H9 (cell line): ENCODE measurements around the gene LGALS7. TPM values are rescaled to one million over a fixed set of nuclear protein-coding genes. Genes with fewer than 3 reads are reported as not detected.

Source experiments
- DNase-seq: peaks from one replicate; pipeline ENCODE4 v3.0.0-alpha.2; 2017
- H2AFZ ChIP-seq: one replicate; pipeline ENCODE4 v1.6.1; 2013; ENCODE audit warnings: mild to moderate bottlenecking, low read length, control low read depth, moderate library complexity
- H2AK5ac ChIP-seq: 2 replicates; pipeline ENCODE4 v1.6.1; 2013; ENCODE audit warnings: low read length, control low read depth, mixed read lengths; ENCODE audit not compliant: insufficient read length
- H2BK120ac ChIP-seq: one replicate; pipeline ENCODE4 v1.6.1; 2013; ENCODE audit warnings: low read depth, mild to moderate bottlenecking, low read length, control low read depth, inconsistent platforms; ENCODE audit not compliant: poor library complexity, severe bottlenecking
- H2BK12ac ChIP-seq: 2 replicates; pipeline ENCODE4 v1.6.1; 2013; ENCODE audit warnings: low read length, control low read depth, mixed read lengths, low read depth; ENCODE audit not compliant: insufficient read length
- H2BK15ac ChIP-seq: 2 replicates; pipeline ENCODE4 v1.6.1; 2013; ENCODE audit warnings: low read depth, low read length, control low read depth
- H2BK20ac ChIP-seq: one replicate; pipeline ENCODE4 v1.6.1; 2013; ENCODE audit warnings: low read depth, mild to moderate bottlenecking, low read length, control low read depth, inconsistent platforms; ENCODE audit not compliant: poor library complexity, severe bottlenecking
- H2BK5ac ChIP-seq: 2 replicates; pipeline ENCODE4 v1.6.1; 2013; ENCODE audit warnings: low read length, control low read depth, mixed read lengths; ENCODE audit not compliant: insufficient read length
- H3K14ac ChIP-seq: 2 replicates; pipeline ENCODE4 v1.6.1; 2013; ENCODE audit warnings: low read length, control low read depth; ENCODE audit not compliant: insufficient read depth
- H3K18ac ChIP-seq: 2 replicates; pipeline ENCODE4 v1.6.1; 2013; ENCODE audit warnings: low read depth, mild to moderate bottlenecking, mixed read lengths, low read length, control low read depth; ENCODE audit not compliant: insufficient read length
- H3K23ac ChIP-seq: 2 replicates; pipeline ENCODE4 v1.6.1; 2013; ENCODE audit warnings: low read length, control low read depth, mixed read lengths, low read depth; ENCODE audit not compliant: insufficient read length
- H3K23me2 ChIP-seq: 2 replicates; pipeline ENCODE4 v1.6.1; 2013; ENCODE audit warnings: low read depth, mild to moderate bottlenecking, mixed read lengths, low read length, control low read depth; ENCODE audit not compliant: insufficient read length, poor library complexity, severe bottlenecking
- H3K27ac ChIP-seq: 2 replicates; pipeline ENCODE4 v1.5.1; 2013; ENCODE audit warnings: low read length, control low read depth, mixed read lengths, low read depth; ENCODE audit not compliant: insufficient read length
- H3K27me3 ChIP-seq: 2 replicates; pipeline ENCODE4 v1.6.1; 2013; ENCODE audit warnings: low read length, control low read depth, inconsistent platforms; ENCODE audit not compliant: insufficient read depth
- H3K4ac ChIP-seq: 2 replicates; pipeline ENCODE4 v1.6.1; 2013; ENCODE audit warnings: low read depth, mild to moderate bottlenecking, control low read depth, inconsistent platforms, low read length, moderate library complexity
- H3K4me1 ChIP-seq: 2 replicates; pipeline ENCODE4 v1.6.1; 2013; ENCODE audit warnings: low read length, control low read depth, inconsistent platforms; ENCODE audit not compliant: insufficient read depth
- H3K4me2 ChIP-seq: 2 replicates; pipeline ENCODE4 v1.6.1; 2013; ENCODE audit warnings: low read length, control low read depth, mixed read lengths; ENCODE audit not compliant: insufficient read length, insufficient read depth
- H3K56ac ChIP-seq: 2 replicates; pipeline ENCODE4 v1.6.1; 2013; ENCODE audit warnings: low read depth, mild to moderate bottlenecking, mixed read lengths, low read length, control low read depth; ENCODE audit not compliant: insufficient read length
- H3K79me1 ChIP-seq: 2 replicates; pipeline ENCODE4 v1.6.1; 2013; ENCODE audit warnings: low read depth, mild to moderate bottlenecking, moderate library complexity, low read length, control low read depth, inconsistent platforms; ENCODE audit not compliant: insufficient read depth, poor library complexity, severe bottlenecking
- H3K79me2 ChIP-seq: 2 replicates; pipeline ENCODE4 v1.6.1; 2013; ENCODE audit warnings: low read length, control low read depth, inconsistent platforms; ENCODE audit not compliant: insufficient read depth
- H3K9ac ChIP-seq: 2 replicates; pipeline ENCODE4 v1.6.1; 2013; ENCODE audit warnings: low read length, control low read depth, mixed read lengths; ENCODE audit not compliant: insufficient read length; ENCODE audit errors: extremely low read depth
- H3K9me3 ChIP-seq: one replicate; pipeline ENCODE4 v1.6.1; 2013; ENCODE audit warnings: low read depth, low read length, inconsistent platforms; ENCODE audit not compliant: control insufficient read depth
- H3T11ph ChIP-seq: one replicate; pipeline ENCODE4 v1.6.1; 2013; ENCODE audit warnings: mild to moderate bottlenecking, low read length, control low read depth, inconsistent platforms
- H4K20me1 ChIP-seq: one replicate; pipeline ENCODE4 v1.6.1; 2013; ENCODE audit not compliant: control insufficient read depth, insufficient read length, insufficient read depth
- H4K5ac ChIP-seq: 2 replicates; pipeline ENCODE4 v1.6.1; 2013; ENCODE audit warnings: low read depth, mild to moderate bottlenecking, mixed read lengths, low read length, control low read depth; ENCODE audit not compliant: insufficient read length
- H4K8ac ChIP-seq: replicated peaks from 2 replicates; pipeline ENCODE4 v1.6.1; 2013; ENCODE audit warnings: low read length, control low read depth, mixed read lengths, low read depth; ENCODE audit not compliant: insufficient read length
- H4K91ac ChIP-seq: 2 replicates; pipeline ENCODE4 v1.6.1; 2013; ENCODE audit warnings: low read depth, mild to moderate bottlenecking, moderate library complexity, mixed read lengths, low read length, control low read depth; ENCODE audit not compliant: insufficient read length
- H3K27ac Mint-ChIP-seq, 3 experiments: 2 replicates in 2 of 3; 3 replicates in 1 of 3; pipeline ENCODE4 v1.8.0; 2020 to 2021; ENCODE audit warnings: mixed read lengths in 3 of 3, mild to moderate bottlenecking in 1 of 3, moderate library complexity in 1 of 3
- H3K27me3 Mint-ChIP-seq: 2 replicates; pipeline ENCODE4 v1.8.0; 2021; ENCODE audit warnings: low read depth, mild to moderate bottlenecking, moderate library complexity, mixed read lengths
- H3K36me3 Mint-ChIP-seq, 3 experiments: 2 replicates in 2 of 3; 3 replicates in 1 of 3; pipeline ENCODE4 v1.8.0; 2020 to 2021; ENCODE audit warnings: low read depth in 3 of 3, mixed read lengths in 3 of 3; ENCODE audit not compliant: insufficient read depth in 1 of 3
- H3K4me1 Mint-ChIP-seq, 2 experiments: 2 replicates each; pipeline ENCODE4 v1.8.0; 2020; ENCODE audit warnings: mixed read lengths in 2 of 2
- H3K4me3 Mint-ChIP-seq, 2 experiments: 2 replicates in 1 of 2; 3 replicates in 1 of 2; pipeline ENCODE4 v1.8.0; 2020 to 2021; ENCODE audit warnings: mild to moderate bottlenecking in 2 of 2, mixed read lengths in 2 of 2, moderate library complexity in 1 of 2
- H3K9me3 Mint-ChIP-seq, 2 experiments: 2 replicates in 1 of 2; 3 replicates in 1 of 2; pipeline ENCODE4 v1.8.0; 2020; ENCODE audit warnings: mild to moderate bottlenecking in 2 of 2, mixed read lengths in 2 of 2, moderate library complexity in 1 of 2
- CTCF ChIP-seq: fragments of 200-600 bp; sonication (generic); conservative IDR thresholded peaks from 3 replicates; pipeline ENCODE4 v1.8.0; 2021; ENCODE audit warnings: antibody characterized with exemption, mild to moderate bottlenecking
- WGBS: extraction: QIAGEN DNeasy Blood & Tissue Kit; methylation state at CpG from one replicate; pipeline ENCODE4 v1.1.7; 2013; ENCODE audit warnings: missing lambda C conversion rate, low lambda C conversion rate, mixed read lengths; ENCODE audit not compliant: insufficient read length; ENCODE audit errors: extremely low coverage; 5-methylcytosine and 5-hydroxymethylcytosine counted together
- total RNA-seq: library from RNA; stranded (reverse); gene quantifications from 2 replicates; pipeline ENCODE4 v1.2.1, GENCODE V29; 2021

Gene LGALS7
- total RNA-seq, 1 experiment from 2014 or later, result not detected

GRCh38 chr19:38730470-38730730 is 42.9 kb downstream of the LGALS7 start:
- Histone ChIP-seq H3K56ac (no peak overlapping the region), H3K9me3 (no peaks in the 10 kb centered on the region), H3K27me3 (no peaks in the 10 kb centered on the region), H4K8ac (no peak overlapping the region), H3K4me2 (no peak overlapping the region), H2BK120ac (no peak overlapping the region), H4K5ac (no peak overlapping the region), H2BK20ac (no peak overlapping the region), H3K79me1 (no peaks in the 10 kb centered on the region), H4K20me1 (no peaks in the 10 kb centered on the region), H2BK12ac (no peak overlapping the region), H3K23ac (no peak overlapping the region), H2AK5ac (no peak overlapping the region), H3K18ac (no peak overlapping the region), H2BK5ac (no peak overlapping the region), H3K9ac (no peak overlapping the region), H2AFZ (no peak overlapping the region), H3K4ac (no peak overlapping the region), H4K91ac (no peak overlapping the region), H3K4me1 (no peaks in the 10 kb centered on the region; the same call in 1 of the 2 replicates), H2BK15ac (no peak overlapping the region), H3T11ph (no peak overlapping the region), H3K23me2 (peaks cover 4% of the 10 kb centered on the region), H3K79me2 (no peaks in the 10 kb centered on the region), H3K27ac (no peak overlapping the region), H3K14ac (no peak overlapping the region)
- TF ChIP-seq CTCF, result no peak
- H3K36me3 Mint-ChIP-seq, result peaks cover 11 to 62% (median 59%) of the 10 kb centered on the region in 3 experiments; a peak in 6 of 7 replicates
- WGBS, result no CpG with 5 or more reads among the region's 7 CpGs
- peaks cover 4 to 10% of the 10 kb centered on the region in 2 experiments for H3K4me1 Mint-ChIP-seq
- DNase-seq, result no peak
- peak overlapping the region in 1 of 3 experiments; percentile 76; a peak in 2 of 7 replicates for H3K27ac Mint-ChIP-seq
- H3K27me3 Mint-ChIP-seq, result no peaks in the 10 kb centered on the region; the same call in none of the 2 replicates
- no peak overlapping the region for H3K4me3 Mint-ChIP-seq
- H3K9me3 Mint-ChIP-seq, result no peaks in the 10 kb centered on the region; a peak in 1 of 5 replicates
